GM21619 (cell line): Measurements from ENCODE around the gene FLACC1.

Experiments
- ATAC-seq: cut with Tn5 transposase; IDR thresholded peaks from one replicate; pipeline ENCODE4 v1.9.1; 2021; ENCODE audit not compliant: unreplicated experiment

FLACC1 gene

GRCh38 chr2:201279079-201279478, 78.1 kb downstream of the FLACC1 start:
- no peak for ATAC-seq

GRCh38 chr2:201276511-201276910, 80.6 kb downstream of the FLACC1 start:
- ATAC-seq, result no peak

- ATAC-seq, result no peak
Observed at GRCh38 chr2:201275990-201276389, 81.2 kb downstream of the FLACC1 start.

- ATAC-seq, result no peak
Observed at GRCh38 chr2:201275069-201275468, 82.1 kb downstream of the FLACC1 start.

GRCh38 chr2:201273330-201273983, 83.7 kb downstream of the FLACC1 start:
- no peak for ATAC-seq

GRCh38 chr2:201271917-201272316, 85.2 kb downstream of the FLACC1 start:
- no peak for ATAC-seq

- no peak for ATAC-seq
Observed at GRCh38 chr2:201270293-201271001, 86.7 kb downstream of the FLACC1 start.

GRCh38 chr2:201269764-201270163, 87.4 kb downstream of the FLACC1 start:
- no peak for ATAC-seq

- ATAC-seq, result no peak
Observed at GRCh38 chr2:201267278-201268030, 89.7 kb downstream of the FLACC1 start.

GRCh38 chr2:201266629-201267028, 90.5 kb downstream of the FLACC1 start:
- no peak for ATAC-seq

GRCh38 chr2:201264472-201265173, 92.5 kb downstream of the FLACC1 start:
- no peak for ATAC-seq

- no peak for ATAC-seq
Observed at GRCh38 chr2:201263779-201264178, 93.4 kb downstream of the FLACC1 start.

GRCh38 chr2:201262718-201263117, 94.4 kb downstream of the FLACC1 start:
- no peak for ATAC-seq

- no peak for ATAC-seq
Observed at GRCh38 chr2:201261906-201262305, 95.2 kb downstream of the FLACC1 start.

GRCh38 chr2:201261471-201261870, 95.7 kb downstream of the FLACC1 start:
- ATAC-seq, result no peak

- ATAC-seq, result peak; percentile 19
Observed at GRCh38 chr2:201260302-201260800, 96.8 kb downstream of the FLACC1 start, which contains the start of gene CASP8. Gene CASP8 (plus strand): TSS chr2:201260536. CDS start chr2:201266487, 5,951 bp downstream.

GRCh38 chr2:201258666-201259615, 98.2 kb downstream of the FLACC1 start:
- no peak for ATAC-seq

- ATAC-seq, result peak; percentile 60
Observed at GRCh38 chr2:201257956-201258665, 99.0 kb downstream of the FLACC1 start.

- peak; percentile 41 for ATAC-seq
Observed at GRCh38 chr2:201257381-201257955, 99.7 kb downstream of the FLACC1 start.
